ENCODE data around the gene ACRBP.

- TF ChIP-seq CTCF (IDR thresholded peaks at IDR 0.05) (no peak), POLR2A (IDR thresholded peaks at IDR 0.05) (no peak)
Measured at GRCh38 chr12:6694701-6695100, 47.5 kb upstream of the ACRBP start.

Data from tibial nerve (tissue), 3 donors.